HG03045 (cell line): Measurements from ENCODE around the gene CNTLN.
"Not testable (repeated sequence)": the region's sequence is repeated elsewhere in the genome, so short reads cannot be mapped to it uniquely, and the experiment has no call there.

Experiments
- ATAC-seq: cut with Tn5 transposase; IDR thresholded peaks from one replicate; pipeline ENCODE4 v1.9.1; 2021; ENCODE audit warnings: mild to moderate bottlenecking, moderate library complexity; ENCODE audit not compliant: unreplicated experiment

The CNTLN gene

DNA sequence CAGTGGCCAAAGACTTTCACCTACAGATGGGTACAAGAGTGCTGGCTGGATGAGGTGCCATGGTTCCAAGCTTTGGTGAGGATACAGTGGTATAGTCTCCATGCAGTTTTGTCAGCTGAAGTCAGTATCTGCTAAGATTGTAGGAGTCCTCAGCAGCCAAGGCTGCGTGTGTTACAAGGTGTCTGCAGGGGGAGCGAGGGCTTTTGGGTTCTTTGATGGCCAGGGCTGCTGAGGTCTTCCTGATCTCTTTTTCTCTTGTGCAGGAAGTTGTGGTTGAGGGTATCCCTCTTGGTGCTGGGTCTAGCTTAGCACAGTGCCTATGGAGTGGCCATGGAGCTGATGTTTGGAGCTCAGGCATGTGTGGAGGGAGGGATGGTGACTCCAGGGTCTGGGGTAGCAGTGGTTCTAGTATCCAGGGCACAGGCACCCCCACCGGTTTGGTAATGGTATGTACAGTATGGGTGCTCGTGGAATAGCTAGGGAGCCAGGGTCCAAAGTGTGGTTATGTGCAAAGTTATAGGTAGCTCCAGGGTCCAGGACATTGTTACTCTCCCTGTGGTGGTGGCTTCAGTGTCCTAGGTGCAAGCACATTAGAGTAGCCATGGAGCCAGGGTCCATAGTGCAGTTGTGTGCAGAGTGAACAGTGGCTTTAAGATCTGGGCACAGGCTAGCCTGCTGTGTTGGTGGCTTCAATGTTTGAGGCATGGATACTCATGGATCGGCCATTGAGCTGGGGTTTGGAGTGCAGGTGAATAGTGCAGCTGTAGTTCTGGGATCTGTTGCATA, 36.7 kb downstream of the CNTLN start:
- no peak for ATAC-seq

DNA sequence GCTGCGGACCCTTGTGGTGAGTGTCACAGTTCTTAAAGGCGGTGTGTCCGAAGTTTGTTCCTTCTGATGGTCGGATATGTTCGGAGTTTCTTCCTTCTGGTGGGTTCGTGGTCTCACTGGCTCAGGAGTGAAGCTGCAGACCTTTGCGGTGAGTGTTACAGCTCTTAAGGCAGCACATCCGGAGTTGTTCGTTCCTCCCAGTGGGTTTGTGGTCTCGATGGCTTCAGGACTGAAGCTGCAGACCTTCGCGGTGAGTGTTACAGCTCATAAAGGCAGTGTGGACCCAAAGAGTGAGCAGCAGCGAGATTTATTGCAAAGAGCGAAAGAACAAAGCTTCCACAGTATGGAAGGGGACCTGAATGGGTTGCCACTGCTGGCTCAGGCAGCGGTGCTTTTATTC, 42.7 kb downstream of the CNTLN start:
- not testable (repeated sequence) for ATAC-seq

DNA sequence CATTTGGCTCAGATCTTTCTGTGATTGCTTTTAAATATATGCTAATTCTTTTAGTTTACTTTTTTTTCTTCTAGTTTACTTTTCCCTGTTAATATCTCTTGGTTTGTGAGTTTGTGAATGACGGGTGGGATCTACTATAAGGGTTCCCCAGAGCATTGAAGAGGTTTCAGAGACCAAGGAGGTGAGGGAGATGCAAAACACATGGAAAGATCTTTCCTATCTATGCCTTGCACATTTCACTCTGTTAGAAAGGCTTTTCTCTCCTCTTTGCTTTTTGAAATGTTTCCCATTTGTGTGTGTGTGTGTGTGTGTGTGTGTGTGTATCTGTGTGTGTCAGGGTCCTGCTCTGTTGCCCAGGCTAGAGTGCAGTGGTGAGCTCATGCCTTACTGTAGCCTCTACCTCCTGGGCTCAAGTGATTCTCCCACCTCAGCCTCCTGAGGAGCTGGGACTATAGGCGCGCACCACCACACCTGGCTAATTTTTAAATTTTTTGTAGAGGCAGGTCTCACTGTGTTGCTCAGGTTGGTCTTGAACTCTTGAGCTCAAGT, 50.7 kb downstream of the CNTLN start:
- no peak for ATAC-seq

DNA sequence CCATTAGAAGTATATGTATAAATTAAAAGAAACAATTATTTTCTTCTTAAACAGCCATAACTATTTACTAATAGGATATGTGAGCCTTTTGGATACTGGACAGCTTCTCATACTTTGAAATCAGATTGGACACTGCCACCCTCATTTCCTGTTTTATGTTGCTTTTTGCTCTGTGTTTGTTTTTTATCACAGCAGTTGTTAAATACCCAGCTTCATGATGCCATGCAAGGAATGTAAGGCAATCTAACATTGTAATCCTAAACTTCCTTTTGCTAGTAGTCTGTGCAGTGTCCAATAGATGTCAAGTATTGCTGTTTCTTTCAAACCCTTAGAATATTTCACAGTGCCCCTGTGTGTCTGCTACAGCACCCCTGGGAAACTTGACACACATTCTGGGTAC, 56.2 kb downstream of the CNTLN start:
- no peak for ATAC-seq

DNA sequence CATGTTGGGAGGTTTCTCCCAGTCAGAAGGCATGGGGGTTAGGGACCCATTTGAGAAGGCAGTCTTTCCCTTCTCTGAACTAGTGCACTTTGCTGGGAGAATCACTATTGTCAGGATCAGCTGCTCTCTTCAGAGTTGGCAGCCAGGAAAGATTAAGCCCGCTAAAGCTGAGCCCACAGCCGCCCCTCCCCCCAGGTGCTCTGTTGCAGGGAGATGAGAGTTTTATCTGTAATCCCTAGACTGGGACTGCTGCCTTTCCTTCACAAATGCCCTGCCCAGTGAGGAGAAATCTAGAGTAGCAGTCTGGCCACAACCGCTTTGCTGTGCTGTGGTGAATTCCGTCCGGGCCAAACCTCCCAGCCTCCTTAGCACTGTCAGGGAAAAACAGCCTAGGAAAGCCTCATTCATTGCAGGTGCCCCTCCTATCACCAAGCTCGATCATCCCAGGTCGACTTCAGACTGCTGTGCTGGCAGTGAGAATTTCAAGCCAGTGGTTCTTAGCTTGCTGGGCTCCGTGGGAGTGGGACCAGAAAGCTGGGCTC, 69.8 kb downstream of the CNTLN start:
- no peak for ATAC-seq

DNA sequence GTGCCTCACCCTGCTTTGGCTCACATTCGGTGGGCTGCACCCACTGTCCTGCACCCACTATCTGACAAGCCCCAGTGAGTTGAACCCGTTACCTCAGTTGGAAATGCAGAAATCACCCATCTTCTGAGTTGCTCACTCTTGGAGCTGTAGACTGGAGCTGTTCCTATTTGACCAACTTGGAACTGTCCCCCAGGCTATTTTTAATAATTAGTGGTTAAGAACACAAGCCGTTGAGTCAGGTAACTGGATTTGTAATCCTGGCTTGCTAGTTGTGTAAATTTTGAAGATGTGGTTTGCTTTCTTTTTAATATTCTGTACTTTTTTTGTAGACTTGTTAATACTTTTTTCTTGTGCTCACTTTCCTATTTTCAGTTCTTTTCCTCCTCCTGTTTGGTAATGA, 81.2 kb downstream of the CNTLN start:
- no peak for ATAC-seq

DNA sequence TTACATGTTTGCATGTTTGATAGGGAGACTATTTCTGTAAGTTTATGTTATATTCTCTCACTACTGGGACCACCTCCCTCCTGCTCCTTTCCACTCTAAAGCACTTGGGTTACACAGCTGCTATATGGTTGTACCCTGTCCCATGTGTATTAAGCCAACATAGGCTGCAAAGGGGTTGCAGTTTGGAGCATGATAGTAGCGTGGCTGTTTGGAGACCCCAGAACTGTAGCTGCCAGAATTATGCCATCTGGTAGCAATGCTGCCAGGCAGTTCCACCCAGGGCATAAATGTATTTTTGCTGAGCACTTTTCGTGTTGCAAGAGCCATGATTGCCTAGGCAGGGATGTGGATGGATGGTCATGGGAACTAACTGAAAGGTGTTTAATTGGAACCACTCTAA, 81.8 kb downstream of the CNTLN start:
- ATAC-seq = no peak

DNA sequence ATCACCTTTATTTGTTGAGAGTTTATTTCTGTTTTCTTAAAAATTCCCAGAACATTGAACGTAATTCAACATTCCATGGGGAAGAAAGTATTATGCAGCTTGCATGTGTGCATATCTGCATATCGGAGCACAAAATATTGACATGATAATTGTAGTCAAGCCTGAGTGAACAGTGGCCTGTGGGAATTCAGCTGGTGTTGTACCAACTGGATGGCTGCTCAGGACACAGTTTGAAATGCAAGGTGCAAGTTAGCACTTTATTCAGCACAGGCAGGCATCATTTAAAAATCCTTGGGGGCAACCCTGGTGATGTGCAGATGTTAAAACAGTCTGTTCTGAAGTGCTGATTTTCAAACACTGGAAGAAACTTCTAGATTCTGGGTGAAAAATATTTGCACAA, 82.4 kb downstream of the CNTLN start:
- ATAC-seq = no peak

DNA sequence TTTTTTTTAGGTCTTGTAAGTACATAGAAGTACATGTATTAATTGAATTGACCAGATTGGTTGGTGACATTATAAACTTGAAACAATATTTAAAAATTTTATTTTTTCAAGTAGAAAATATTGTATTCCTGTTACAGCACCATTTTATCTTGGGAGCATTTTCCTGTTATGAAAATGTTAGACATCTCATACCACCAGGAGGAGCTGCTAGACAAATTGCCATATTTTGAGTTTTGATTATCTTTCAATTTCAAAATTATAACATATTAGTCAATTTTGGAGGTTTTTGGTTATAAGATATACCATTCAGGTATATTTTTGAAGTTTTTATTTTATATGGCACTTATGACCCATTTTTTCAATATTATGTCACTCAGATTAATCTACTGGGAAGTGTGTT, 84.4 kb downstream of the CNTLN start:
- no peak for ATAC-seq

DNA sequence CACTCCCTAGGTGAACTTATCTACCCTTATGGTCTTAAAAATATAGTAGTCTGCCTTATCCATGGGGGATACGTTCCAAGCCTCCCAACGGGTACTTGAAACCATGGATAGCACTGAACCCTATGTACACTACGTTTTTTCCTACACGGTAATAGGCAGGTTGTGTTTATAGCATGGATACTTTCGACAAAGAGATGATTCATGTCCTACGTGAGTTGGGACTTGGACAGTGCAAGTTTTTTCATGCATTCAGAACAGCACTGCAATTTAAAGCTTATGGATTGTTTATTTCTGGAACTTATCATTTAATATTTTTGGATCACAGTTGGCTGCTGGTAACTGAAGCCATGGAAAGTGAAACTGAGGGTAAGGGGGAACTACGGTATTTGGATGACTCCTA, 88.1 kb downstream of the CNTLN start:
- ATAC-seq = no peak

DNA sequence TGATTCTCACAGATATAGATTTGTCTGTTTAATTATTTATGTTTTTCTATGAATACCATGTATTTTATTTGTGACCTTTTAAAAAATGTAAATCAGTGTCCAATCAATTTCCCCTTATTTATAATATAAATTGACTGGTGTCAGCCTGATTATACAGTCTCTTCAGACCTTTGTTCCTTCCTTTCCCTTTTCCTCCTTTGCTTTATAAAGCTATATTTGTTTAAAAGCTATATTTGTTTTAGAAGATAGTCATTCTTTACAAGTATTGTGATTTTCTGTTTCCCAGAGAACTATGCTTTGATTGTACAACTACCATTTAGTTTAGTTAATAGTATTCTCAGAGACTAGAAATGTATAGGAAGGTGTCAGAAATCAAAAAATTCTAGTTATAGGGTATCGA, 90.6 kb downstream of the CNTLN start:
- no peak for ATAC-seq

DNA sequence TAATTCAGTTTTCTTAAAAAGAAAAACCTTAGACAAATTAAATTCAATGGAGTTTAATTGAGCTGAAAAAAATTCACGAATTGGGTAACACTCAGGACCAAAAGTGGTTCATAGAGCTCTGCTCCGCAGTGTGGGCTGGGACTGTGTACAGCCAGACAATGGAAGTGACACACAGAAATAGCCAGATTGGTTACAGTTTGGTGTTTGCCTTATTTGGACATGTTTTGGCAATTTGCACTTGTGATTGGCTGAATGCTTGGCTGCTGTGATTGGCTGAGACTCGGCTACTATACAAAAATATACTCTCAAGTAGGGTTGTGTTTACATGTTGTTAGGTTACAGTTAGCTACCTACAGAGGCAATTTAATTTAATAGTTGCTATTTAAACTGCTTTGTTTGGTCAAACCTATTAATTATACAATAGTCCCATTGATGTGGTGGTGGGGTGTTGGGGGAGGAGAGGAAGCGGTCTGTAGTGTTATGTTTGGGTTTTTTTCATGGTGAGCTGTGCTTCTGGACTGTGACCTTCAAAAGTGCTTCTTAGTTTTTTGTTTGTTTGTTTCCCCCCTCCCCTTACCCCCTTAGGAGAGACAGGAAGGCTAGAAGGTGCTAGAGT, 95.2 kb downstream of the CNTLN start:
- no peak for ATAC-seq

DNA sequence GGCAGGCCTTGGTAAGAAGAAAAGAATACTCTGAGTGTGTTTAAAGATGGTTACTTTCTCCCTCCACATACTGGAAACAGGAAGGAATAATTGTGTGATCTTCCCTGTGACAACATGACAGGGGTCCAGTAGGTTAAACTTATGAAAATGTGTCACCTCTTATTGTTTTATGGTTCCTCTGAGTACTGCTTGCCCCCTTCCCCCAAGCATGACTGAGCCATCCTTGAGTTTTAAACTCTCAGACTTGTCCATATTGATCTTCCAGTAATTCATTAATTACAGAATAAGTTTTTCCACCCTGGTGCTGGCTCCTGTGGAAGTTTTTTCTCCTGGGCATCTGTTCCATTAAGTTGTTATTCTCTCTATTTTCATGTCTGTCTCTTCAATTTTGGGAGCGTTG, 95.8 kb downstream of the CNTLN start:
- ATAC-seq = no peak

DNA sequence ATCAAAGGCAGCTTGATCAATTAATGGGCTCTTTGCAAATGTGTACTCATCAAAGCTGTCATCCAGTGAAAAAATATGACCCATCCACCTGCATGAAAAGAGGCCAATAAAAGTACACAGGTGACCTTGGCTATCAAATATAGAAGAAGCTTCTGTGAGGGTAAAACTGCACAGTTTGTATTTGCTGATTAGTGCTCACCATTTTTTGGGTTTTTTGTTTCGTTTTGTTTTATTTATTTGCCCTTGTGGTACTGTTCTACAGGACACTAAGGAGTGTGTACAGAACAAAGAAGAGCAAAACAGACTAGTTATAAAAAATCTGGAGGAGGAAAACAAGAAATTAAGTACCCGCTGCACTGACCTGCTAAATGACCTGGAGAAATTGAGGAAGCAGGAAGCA, 101.3 kb downstream of the CNTLN start:
- no peak for ATAC-seq

DNA sequence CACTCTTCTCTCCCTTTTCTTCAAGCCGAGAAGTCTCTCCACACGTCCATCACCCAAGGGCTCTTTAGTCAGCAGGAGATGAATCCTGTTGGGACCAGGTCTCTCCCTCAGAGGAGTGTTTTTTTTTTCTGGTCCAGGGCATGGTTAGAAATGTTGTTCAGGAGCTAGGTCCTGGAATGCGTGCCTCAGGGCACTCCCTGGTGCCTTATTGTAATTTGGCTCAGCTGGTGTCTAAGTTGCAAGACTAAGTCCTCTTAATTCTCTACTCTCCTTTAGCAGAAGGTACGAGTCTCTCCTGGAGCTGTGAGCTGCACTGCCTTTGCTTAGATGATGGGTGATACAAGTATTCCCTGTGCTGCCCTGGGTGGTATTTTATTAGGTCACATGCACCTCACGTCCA, 111.9 kb downstream of the CNTLN start:
- ATAC-seq = no peak

DNA sequence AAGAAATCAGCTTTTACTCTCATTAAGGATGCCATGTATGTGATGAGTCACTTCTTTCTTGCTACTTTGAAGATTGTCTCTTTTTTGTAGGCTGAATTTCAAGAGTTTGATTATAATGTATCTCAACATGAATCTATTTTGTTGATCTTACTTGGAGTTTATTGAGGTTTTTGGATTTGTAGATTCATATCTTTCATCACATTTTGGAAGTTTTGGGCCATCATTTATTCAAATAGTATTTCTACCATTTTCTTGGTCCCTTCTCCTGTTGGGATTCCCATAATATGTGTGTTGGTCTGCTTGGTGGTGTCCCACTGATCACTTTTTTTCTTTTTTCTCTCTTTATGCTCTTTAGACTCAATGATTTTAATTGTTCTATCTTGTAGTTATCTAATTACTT, 116.3 kb downstream of the CNTLN start:
- no peak for ATAC-seq

DNA sequence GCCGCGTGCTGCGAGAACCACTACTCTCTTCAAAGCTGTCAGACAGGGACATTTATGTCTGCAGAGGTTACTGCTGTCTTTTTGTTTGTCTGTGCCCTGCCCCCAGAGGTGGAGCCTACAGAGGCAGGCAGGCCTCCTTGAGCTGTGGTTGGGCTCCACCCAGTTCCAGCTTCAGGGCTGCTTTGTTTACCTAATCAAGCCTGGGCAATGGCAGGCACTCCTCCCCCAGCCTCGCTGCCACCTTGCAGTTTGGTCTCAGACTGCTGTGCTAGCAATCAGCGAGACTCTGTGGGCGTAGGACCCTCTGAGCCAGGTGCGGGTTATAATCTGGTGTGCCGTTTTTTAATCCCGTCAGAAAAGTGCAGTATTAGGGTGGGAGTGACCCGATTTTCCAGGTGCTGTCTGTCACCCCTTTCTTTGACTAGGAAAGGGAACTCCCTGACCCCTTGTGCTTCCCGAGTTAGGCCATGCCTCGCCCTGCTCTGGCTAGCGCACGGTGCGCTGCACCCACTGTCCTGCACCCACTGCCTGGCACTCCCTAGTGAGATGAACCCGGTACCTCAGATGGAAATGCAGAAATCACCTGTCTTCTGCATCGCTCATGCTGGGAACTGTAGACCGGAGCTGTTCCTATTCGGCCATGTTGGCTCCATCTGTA, 133.8 kb downstream of the CNTLN start:
- ATAC-seq = not testable (repeated sequence)

DNA sequence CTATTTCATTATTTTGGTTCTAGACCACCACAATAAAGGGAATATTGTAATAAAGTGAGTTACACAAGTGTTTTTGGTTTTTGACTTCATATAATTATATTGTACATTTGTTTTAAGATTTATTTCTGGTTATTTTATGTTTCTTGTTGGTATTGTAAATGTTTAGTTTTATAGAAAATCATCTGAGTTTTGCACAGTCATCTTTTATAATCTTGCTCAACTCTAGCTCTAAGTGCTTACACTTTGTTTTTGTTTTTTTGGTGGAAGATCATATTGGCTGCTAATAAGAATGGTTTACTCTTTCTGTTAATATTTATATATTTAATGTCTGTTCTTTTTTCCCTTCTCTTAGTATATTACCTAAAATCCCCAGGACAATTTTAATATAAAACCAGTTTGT, 135.0 kb downstream of the CNTLN start:
- no peak for ATAC-seq

DNA sequence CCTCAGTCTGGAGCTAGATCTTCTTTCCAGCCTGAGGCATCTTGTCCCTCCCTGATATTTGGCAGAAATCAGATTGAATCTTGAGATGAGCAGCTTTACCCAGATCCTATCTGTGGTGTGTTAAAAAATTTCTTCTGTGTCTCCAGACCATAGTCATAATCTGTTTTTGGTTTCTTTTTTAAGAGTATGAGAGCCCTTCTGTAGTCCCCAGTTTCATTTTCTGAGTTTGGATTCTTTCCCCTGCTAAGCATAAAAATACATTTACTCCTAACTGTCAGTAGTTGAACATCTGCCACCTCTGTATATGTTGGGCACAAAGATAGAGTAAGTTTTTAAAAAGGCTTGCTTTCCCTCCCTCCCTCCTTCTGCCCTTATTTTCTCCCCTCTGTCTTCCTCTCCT, 137.7 kb downstream of the CNTLN start:
- no peak for ATAC-seq

DNA sequence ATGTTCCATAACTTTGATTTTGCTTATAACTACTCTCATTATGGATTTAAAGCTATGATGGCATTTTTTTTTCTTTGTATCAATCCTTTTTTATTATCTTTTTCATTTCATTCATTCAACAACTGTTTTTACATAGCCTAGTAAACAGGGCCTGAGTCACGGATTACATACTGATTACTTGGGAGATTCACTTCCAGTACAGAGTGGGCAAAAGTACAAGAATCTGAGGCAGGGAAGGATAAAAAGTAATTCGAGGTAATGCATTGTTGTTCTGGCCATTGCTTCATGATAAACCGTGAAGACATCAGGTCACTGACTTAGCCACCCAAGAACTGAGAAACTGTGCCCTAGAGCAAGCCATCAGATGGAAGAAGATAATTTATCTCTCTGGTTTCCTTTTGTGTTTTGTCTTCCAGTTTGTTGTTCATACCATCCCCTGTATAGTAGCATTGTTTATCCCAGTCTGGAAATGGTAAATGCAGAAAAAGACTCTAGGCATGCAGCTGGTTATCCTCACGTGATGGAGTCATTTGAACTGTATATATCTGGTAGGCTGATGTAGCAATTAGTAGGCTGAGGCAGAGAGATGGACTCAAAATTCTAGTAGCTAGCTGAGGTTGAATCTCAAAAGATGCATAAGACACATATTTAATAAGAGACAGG, 145.6 kb downstream of the CNTLN start:
- ATAC-seq = no peak

DNA sequence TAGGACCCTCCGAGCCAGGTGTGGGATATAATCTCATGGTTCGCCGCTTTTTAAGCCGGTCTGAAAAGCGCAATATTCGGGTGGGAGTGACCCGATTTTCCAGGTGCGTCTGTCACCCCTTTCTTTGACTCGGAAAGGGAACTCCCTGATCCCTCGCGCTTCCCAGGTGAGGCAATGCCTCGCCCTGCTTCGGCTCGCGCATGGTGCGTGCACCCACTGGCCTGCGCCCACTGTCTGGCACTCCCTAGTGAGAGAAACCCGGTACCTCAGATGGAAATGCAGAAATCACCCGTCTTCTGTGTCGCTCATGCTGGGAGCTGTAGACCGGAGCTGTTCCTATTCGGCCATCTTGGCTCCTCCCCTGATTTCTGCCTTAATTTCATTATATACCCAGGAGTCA, 155.8 kb downstream of the CNTLN start:
- not testable (repeated sequence) for ATAC-seq
